Prostate gland (tissue), 2 donors: Measurements from ENCODE around the gene SLFNL1. TPM values are rescaled to one million over a fixed set of nuclear protein-coding genes. Genes with fewer than 3 reads are reported as not detected.

Experiments used
- DNase-seq: peaks from one replicate; pipeline ENCODE4 v3.0.0-alpha.2; 2019; ENCODE audit warnings: low spot score
- H3K27ac ChIP-seq, 2 donors: fragments of 200-600 bp; sonication (generic); 2 replicates each; pipeline ENCODE4 v1.5.1; 2017 to 2019
- H3K27me3 ChIP-seq: fragments of 200-600 bp; sonication (generic); replicated peaks from 2 replicates; pipeline ENCODE4 v1.5.1; 2019; ENCODE audit not compliant: insufficient read depth
- H3K36me3 ChIP-seq, 2 donors: fragments of 200-600 bp; sonication (generic); 1 replicate in 1 of 2; 2 replicates in 1 of 2; pipeline versions ENCODE4 v1.5.1 to v1.8.1; 2017 to 2019
- H3K4me1 ChIP-seq: fragments of 200-600 bp; sonication (generic); replicated peaks from 2 replicates; pipeline ENCODE4 v1.5.1; 2019
- H3K4me3 ChIP-seq, 2 donors: fragments of 200-600 bp; sonication (generic); 2 replicates each; pipeline ENCODE4 v1.5.1; 2017 to 2019
- H3K9me3 ChIP-seq: fragments of 200-600 bp; sonication (generic); 2 replicates; pipeline ENCODE4 v1.5.1; 2017
- POLR2A ChIP-seq: fragments of 450-650 bp; IDR thresholded peaks from one replicate; pipeline ENCODE4 v1.6.1; 2016; ENCODE audit warnings: antibody characterized with exemption, mild to moderate bottlenecking
- POLR2AphosphoS5 ChIP-seq: sonication (generic); formaldehyde crosslinking; IDR thresholded peaks from one replicate; pipeline ENCODE4 v1.6.1; 2017; ENCODE audit warnings: antibody characterized with exemption
- WGBS: methylation state at CpG from one replicate; pipeline ENCODE4 v1.1.5; 2018; 5-methylcytosine and 5-hydroxymethylcytosine counted together
- intact Hi-C: fragments of 100-400 bp; cut with DNase I; formaldehyde crosslinking; loops from one replicate; pipeline ENCODE4 v1.14.2; 2022
- total RNA-seq, 2 donors: library from RNA; depleted of rRNA; stranded (reverse); fragments of >200 nt; gene quantifications; one replicate each; pipeline ENCODE4 v1.1.0, GENCODE V29; 2016
- TF ChIP-seq, protein P1 (sequence below), 4 experiments: fragments of 200-600 bp in 2 of 4; fragments of 450-650 bp in 2 of 4; sonication (generic) in 2 of 4; IDR thresholded peaks; 1 replicate in 3 of 4; 2 replicates in 1 of 4; pipeline ENCODE4 v1.5.1; 2016 to 2019; ENCODE audit warnings: antibody characterized with exemption in 4 of 4, mild to moderate bottlenecking in 2 of 4, moderate library complexity in 2 of 4

The SLFNL1 gene
- total RNA-seq, 2 donors from 2014 or later: 2.4 to 5.8 TPM

DNA sequence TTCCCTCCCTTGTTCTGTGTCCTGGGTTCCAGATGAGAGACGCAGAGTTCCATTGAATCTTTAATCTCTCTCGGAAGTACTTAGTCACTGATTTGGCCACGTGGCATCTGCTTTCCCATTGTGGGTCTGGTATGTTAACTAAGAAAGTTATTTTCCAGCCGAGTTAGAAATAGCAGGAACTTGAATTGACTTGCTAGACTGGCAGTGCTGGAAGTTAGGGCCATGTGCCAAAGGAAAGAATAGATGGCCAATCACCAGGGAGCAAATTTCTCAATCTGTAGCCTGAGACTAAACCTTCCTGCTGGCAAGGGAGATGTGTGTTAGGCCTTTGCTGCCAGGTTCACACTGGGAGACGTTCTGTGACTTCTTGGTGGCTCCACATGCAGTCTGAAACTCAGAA, 24.2 kb upstream of the SLFNL1 start:
- intact Hi-C loops: loop anchor here (10.0 kb wide), 1 partner anchor 59 kb away; no protein-coding TSS in a partner anchor
- H3K9me3 ChIP-seq: no peaks in the 10 kb centered on the region
- peaks cover 22% of the 10 kb centered on the region for H3K4me1 ChIP-seq
- no peaks in the 10 kb centered on the region for H3K27me3 ChIP-seq
- H3K36me3 ChIP-seq: no peaks in the 10 kb centered on the region
- peak; percentile 96 for TF ChIP-seq POLR2AphosphoS5
- TF ChIP-seq POLR2A: no peak
- peak; percentile 93 for DNase-seq
- H3K4me3 ChIP-seq: peak overlapping the region; percentile 4 to 14
- 19% methylated on average over 5 of the region's 5 CpGs for WGBS
- peak overlapping the region; percentile 86 to 90 for H3K27ac ChIP-seq

DNA sequence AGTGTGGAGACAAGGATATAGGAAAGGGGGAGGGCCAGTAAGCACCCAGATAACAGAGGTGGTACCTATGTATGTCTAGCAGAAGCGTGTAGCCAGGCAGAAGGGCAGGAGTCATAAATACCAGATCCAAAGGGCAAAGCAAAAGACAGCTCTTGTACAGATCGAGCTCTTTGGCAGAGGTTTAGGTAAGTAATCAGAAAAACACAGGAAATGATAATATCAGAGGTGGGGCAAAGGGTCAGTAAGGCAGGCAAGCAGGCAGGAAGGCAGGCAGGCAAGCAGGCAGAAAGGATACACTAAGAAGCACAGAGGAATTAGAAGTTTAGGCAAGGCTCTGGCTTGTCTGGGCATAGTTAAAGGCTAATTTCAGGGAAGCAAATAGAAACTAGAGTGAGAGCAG, 22.7 kb upstream of the SLFNL1 start:
- TF ChIP-seq POLR2A (no peak), POLR2AphosphoS5 (peak; percentile 10)
- no peaks in the 10 kb centered on the region for H3K9me3 ChIP-seq
- H3K27ac ChIP-seq: peak overlapping the region; percentile 86 to 90
- H3K4me3 ChIP-seq: peak overlapping the region in 1 of 2 donors; percentile 1
- WGBS: 27% methylated on average over 2 of the region's 2 CpGs
- DNase-seq: no peak
- no peaks in the 10 kb centered on the region for H3K36me3 ChIP-seq
- intact Hi-C loops: loop anchor here (10.0 kb wide), 1 partner anchor 61 kb away; no protein-coding TSS in a partner anchor
- H3K4me1 ChIP-seq: peaks cover 22% of the 10 kb centered on the region
- H3K27me3 ChIP-seq: no peaks in the 10 kb centered on the region

DNA sequence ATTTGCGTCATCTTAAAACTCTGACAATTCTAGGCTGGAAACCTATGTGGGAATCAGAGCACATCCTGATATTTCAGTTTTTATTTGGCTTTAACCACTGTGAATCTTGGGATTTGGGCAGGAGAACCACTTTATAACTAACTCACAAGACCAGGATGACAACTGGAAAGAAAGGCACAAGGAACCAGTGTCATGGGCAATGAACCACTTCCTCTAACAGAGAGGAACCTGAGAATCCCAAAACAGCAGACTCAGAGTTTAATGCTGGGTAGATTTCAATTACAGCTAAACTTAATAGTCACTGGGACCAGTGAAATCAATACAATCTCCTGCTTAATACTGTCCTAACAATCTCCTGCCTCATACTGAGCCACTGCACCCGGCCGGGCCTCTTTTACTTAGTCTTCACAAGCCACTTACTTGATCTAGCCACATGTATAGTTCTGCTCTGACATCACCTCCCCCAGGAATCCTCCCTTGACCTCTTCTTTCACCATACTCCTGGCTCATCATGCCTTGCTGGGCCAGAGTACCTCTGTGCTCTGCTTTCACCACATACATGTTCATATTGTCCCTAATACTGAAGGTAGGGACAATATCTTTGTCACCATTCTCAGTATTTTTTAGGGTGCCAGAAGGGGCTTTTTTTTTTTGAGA, 20.2 kb upstream of the SLFNL1 start:
- Histone ChIP-seq H3K9me3 (no peaks in the 10 kb centered on the region), H3K27me3 (no peaks in the 10 kb centered on the region), H3K36me3 (peaks cover 4 to 7% of the 10 kb centered on the region in 2 donors), H3K4me3 (no peak overlapping the region), H3K27ac (no peak overlapping the region), H3K4me1 (peaks cover 19% of the 10 kb centered on the region)
- TF ChIP-seq, protein P1, sequence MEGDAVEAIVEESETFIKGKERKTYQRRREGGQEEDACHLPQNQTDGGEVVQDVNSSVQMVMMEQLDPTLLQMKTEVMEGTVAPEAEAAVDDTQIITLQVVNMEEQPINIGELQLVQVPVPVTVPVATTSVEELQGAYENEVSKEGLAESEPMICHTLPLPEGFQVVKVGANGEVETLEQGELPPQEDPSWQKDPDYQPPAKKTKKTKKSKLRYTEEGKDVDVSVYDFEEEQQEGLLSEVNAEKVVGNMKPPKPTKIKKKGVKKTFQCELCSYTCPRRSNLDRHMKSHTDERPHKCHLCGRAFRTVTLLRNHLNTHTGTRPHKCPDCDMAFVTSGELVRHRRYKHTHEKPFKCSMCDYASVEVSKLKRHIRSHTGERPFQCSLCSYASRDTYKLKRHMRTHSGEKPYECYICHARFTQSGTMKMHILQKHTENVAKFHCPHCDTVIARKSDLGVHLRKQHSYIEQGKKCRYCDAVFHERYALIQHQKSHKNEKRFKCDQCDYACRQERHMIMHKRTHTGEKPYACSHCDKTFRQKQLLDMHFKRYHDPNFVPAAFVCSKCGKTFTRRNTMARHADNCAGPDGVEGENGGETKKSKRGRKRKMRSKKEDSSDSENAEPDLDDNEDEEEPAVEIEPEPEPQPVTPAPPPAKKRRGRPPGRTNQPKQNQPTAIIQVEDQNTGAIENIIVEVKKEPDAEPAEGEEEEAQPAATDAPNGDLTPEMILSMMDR (IDR thresholded peaks at IDR 0.05): no peak
- no peak for TF ChIP-seq POLR2AphosphoS5
- no peak for DNase-seq
- intact Hi-C loops: loop anchor here (10.0 kb wide), 1 partner anchor 63 kb away; no protein-coding TSS in a partner anchor
- WGBS: 93% methylated on average over 3 of the region's 3 CpGs

DNA sequence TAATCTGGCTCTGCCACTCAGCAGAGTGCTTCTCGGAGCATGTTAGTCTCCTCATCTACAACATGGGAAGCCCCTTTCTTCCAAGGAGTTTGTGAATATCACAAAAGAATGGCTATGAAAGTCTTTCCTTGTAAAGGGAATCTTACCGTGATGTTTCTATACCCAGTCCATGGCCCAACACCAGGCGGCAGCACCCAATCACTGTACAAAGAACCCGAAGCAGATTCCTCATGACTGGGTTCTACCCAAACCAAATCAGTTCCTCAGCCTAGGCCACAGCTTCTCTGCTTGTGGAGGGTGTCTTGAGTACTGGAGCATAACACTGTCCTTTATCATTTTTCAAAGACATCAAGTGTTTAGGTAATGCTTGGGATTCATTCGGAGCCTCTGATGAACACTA, 16.6 kb upstream of the SLFNL1 start:
- H3K4me3 ChIP-seq: no peak overlapping the region
- WGBS: 87% methylated on average over 5 of the region's 5 CpGs
- no peak overlapping the region for H3K27ac ChIP-seq
- H3K9me3 ChIP-seq: no peaks in the 10 kb centered on the region
- DNase-seq: no peak
- intact Hi-C loops: no loop called here
- H3K36me3 ChIP-seq: peaks cover 4 to 21% of the 10 kb centered on the region in 2 donors
- no peak for TF ChIP-seq POLR2AphosphoS5
- TF ChIP-seq, protein P1 (IDR thresholded peaks at IDR 0.05): peak in 1 of 4 experiments; percentile 7
- H3K4me1 ChIP-seq: no peaks in the 10 kb centered on the region
- H3K27me3 ChIP-seq: no peaks in the 10 kb centered on the region

DNA sequence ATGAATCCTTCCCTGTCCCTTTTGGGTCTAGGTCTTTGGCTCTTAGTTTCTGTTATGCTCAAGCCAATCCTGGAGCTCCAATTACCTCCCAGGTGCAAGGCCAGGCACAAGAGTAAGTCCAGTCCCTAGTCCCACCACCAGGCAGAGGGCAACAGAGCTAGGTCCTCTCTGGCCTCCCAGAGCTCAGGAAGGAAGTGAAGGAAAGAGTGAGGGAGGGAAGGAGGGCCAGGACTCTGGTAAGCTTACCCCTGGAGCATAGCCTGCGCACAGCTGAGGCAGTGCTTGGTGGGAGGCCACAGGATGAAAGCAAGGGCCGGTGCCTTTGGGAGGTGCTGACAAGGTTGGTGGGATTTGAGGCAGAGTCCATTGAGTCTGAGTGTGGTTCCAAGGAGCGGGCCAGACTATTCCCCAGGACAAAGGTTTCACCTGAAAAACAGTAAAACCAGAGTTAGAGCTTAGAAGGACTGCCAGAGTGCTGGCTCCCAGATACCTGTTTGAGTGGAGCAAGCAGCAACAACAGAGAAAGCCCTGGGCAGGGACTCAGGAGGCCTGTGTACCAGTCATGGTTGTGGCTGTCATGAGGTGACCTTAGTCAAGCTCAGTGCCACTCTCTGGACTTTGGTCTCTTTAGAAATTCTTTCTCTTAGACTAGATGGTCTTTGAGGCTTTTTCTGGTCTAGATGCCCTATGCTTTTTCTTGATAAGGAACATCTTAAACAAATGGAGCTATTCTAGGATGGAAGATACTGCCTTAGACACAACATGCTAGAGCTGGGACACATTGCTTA, 15.8 kb upstream of the SLFNL1 start:
- intact Hi-C loops: no loop called here
- no peaks in the 10 kb centered on the region for H3K27me3 ChIP-seq
- no peaks in the 10 kb centered on the region for H3K4me1 ChIP-seq
- no peak overlapping the region for H3K4me3 ChIP-seq
- H3K27ac ChIP-seq: no peak overlapping the region
- no peak for DNase-seq
- H3K9me3 ChIP-seq: no peaks in the 10 kb centered on the region
- 100% methylated on average over 3 of the region's 3 CpGs for WGBS
- TF ChIP-seq POLR2AphosphoS5 (no peak), POLR2A (no peak)
- TF ChIP-seq, protein P1 (IDR thresholded peaks at IDR 0.05): no peak
- peaks cover 4 to 21% of the 10 kb centered on the region in 2 donors for H3K36me3 ChIP-seq
